HG03378 (cell line): ENCODE measurements around the gene NTF3.

ENCODE experiments used
- ATAC-seq: cut with Tn5 transposase; IDR thresholded peaks from one replicate; pipeline ENCODE4 v1.9.1; 2021; ENCODE audit warnings: mild to moderate bottlenecking, moderate library complexity; ENCODE audit not compliant: unreplicated experiment

Gene NTF3

DNA sequence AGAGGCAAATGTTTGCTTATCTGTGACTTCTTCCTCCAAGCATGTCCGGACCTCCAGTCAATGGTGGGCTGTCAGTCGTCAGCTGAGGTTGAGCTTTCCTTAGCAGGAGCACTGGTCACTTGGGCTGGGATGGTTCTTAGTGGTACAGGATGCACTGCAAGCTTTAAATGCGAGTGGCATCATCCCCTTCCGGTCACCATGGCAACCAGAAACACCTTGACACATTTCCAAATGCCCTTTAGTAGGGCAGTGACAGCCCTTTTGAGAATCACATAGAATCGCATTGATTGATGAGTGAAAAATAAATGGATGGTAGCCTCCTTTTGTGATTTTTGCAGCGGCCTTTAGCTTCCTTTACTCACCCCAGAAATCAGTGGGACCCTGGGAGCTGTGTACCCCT, 24.1 kb downstream of the NTF3 start:
- ATAC-seq = no peak

DNA sequence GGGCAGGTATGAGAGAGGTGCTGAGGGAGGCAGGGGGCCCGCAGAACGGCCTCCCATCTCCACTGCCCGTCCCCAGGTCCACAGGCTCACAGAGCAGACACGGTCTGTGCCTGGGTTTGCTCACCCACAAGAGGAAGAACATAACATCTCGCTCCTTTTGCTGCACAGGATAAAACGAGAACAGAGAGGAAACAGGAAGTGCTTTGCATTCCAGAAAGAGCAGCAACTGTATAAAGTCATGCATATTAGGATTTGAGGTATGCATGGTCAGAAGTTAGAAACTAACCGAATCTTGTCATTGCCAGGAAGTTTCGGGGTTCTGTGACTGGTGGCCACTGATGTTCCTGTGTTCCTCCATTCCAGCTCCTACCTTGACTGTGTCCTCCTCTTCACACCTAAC, 25.0 kb downstream of the NTF3 start:
- ATAC-seq = no peak

DNA sequence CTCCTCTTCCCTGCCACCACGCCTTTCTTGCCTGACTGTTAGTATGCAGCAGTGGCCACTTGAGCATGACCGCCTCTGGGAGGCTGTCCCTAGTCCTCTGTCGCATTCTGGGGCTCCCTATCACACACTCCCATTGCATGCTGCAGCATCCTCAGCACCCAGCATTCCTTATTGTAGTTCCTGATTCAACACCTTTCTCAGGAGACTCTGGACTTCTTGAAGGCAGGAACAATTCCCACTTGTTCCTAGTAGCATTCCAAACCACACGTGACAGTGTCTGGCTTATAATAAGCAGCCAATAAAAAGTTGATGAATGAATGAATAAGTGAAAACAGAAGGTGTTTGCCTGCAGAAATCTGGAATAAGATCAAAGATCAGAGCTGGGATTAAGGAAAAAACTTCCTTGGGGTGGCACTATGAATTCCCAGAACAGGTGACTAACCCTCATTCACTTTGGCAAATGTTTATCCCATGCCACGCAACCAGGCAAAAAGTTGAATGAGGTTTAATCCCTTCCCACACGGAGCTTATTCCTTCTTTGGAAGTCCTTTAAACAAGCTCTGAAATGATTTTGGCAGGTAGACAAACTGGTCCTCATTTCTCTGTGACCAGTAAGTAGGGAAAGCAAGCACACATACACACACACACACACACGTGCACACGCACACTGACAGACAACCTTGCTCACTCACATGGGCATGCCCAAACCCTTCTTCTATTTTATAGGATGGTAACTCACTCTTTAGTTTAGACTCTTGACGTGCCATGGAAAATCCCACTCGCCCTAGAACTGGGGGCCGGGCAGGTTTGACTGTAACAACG, 26.5 kb downstream of the NTF3 start:
- no peak for ATAC-seq

DNA sequence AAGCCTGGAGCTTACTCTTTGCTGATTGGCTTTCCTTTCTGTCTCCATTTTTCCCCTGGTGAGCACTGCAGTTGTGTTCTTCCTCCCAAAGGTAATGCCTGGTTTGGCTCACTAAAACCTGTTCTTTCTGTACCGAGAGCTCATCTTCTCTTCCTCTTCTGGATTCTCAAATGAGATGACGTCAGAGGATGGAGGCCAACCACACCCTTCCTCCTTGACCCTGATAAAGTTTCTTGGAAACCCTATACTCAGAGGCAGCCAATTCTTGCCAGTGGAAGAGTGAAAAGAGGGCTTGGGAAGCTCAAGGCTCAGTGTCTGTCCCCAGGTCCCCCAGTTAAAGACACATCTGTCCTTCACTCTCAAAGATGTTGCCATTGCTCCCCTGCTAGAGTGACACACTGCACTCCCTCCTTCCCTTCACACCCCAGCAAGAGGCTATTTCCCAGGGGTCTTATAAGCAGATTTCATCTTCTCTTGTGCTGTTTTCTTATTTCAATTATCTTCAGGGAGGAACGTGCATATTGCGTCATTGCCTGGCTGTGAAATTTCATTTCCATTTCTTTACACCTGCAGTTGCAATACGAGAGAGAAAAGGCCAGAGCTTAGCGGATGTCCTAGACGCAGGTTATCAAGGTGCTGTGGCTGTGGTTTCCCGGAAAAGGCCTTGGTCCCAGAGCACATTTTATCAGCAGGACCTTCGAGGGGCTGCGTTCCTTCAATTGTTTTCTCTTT, 27.3 kb downstream of the NTF3 start:
- ATAC-seq = no peak

DNA sequence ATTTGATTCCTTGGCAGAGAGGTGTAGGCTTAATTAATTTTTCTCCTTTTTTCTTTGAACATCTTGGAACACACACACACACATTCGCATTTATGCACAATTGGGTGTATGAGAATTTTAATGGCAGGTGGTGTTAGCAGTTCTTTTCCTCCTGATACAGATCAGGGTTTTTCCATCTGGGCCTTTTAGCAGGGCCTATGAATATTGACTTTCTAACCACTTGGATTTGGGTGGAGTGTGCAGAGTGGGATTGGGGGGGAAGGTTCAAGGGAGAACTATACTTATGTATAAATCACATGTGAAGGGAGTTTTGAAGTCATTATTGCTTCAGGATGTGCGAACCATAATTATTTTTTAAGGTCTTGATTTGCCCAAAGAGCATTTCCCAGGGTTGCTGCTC, 28.9 kb downstream of the NTF3 start:
- ATAC-seq = no peak

DNA sequence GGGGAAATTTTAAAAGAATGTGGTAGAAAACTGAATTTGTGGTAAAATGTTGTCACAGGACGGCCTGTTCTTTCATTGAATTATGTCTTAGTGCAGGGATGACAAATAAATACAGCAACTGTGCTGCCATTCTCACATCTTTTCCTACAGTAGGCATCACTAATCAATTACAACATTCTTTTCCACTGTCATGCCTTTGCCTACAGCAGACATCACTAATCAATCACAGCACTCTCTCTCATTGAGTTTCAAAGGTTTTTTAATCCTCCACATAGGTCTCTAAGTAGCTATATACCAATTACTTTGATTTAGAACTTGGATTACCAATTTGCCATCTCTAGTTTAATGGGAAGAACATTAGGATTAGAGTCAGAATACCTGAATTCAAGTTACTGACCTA, 30.1 kb downstream of the NTF3 start:
- no peak for ATAC-seq

DNA sequence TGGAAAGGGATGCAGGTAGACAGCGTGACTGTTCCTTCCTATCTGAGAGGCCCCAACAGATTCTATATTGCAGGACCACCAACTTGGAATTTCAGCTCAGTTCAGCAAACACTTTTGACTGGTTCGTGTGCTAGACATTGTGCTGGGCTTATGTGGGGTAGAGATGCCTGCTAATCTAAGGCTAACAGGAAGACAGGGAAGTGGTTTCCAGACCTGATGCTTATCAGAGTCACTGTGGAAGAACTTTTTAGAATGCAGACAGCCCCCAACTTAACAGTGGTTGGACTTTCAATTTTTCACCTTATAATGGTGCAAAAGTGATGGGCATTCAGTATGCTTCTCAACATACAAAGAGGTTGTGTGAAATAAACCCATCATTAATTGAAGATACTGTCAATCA, 32.2 kb downstream of the NTF3 start:
- no peak for ATAC-seq

DNA sequence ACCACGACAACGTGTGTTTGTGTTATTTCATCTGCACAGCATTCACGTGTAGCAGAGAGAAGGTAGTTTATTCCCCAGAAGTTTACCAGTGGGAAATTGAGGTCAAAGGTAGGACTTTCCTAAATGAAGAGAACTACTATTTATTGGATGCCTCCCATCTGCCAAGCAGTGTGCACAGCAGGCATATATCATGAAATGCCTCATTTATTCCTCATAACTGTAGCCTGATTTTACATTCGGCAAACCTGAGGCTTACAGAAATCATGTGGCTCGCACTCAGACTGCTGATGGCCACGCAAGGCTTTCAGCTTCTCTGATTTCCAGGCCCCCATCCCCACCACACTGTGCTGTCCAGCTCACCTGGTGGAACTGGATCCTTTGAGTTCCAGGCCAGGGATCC, 33.5 kb downstream of the NTF3 start:
- no peak for ATAC-seq

DNA sequence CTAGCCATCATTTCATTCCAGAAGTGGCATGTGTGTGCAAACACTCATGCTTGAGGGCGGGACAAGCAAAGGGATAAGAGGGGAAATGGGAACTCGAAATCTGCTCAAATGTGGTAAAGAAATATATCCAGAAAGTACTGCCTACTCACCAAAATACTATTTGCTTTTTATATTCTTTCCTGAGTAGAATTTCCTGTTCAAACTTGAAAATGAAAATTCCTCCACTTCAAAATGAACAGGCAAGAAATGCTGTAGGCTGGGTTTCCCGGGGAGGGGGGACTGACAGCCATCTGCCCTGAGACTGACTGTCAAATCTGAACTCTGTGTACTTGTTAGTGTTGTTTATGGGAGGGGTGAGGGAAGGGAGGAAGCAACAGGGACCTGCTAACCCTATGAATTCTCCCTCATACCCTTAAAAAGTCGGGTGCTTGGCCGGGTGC, 34.6 kb downstream of the NTF3 start:
- no peak for ATAC-seq

DNA sequence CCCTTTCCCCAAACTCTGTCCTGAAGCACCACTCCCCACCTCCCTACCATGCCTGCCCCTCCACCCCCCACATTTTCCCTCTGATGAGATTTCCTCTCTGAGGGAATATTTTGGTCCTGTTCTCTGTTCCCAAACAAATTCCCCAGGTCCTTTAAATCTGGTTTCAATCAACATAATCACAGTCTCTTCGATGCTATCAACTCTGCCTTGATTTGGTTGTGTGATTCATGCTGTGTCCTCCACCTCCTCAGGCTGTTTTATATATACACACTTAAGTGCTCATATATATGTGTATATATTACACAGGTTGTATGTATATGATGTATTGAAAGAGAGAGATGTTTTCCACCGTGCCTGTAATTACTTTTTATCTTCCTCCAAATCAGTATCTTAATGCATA, 36.0 kb downstream of the NTF3 start:
- ATAC-seq = no peak

DNA sequence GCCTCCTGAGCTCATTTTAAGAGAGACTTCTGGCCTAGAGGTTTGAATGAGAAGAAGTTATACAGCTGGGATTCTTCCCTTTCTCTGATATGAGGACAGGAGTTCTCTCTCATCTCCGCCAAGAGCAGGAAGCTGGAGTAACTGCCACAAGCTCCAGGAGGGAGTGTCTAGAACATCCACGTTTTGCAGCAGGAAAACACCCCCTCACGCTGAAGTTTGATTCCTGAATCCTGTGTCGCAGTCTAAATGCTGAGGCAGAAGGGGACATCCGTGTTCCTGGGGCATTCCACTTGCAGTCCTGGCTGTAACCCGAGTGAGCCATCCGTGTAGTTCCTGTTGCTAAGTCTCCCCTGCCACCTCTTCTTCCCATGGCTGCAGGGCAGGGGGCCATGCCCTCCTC, 38.3 kb downstream of the NTF3 start:
- ATAC-seq = no peak

DNA sequence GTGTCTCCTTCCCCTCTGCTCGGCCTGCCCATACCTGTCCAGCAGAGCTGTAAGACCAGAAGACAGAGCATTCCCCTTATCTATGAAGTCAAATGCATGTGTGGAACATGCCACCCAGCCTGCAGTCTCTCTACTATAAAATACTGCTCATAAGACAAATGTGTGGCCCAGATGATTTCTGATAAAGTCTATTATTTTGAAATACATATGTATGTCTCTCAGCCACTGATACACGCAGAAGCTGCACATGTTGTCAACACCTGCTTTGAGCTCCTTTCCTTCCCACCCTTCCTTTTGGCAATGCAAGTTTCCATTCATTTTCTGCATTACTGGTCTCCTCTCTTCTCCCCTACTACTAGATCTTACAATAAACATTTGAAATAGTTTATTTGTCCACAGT, 38.8 kb downstream of the NTF3 start:
- no peak for ATAC-seq

DNA sequence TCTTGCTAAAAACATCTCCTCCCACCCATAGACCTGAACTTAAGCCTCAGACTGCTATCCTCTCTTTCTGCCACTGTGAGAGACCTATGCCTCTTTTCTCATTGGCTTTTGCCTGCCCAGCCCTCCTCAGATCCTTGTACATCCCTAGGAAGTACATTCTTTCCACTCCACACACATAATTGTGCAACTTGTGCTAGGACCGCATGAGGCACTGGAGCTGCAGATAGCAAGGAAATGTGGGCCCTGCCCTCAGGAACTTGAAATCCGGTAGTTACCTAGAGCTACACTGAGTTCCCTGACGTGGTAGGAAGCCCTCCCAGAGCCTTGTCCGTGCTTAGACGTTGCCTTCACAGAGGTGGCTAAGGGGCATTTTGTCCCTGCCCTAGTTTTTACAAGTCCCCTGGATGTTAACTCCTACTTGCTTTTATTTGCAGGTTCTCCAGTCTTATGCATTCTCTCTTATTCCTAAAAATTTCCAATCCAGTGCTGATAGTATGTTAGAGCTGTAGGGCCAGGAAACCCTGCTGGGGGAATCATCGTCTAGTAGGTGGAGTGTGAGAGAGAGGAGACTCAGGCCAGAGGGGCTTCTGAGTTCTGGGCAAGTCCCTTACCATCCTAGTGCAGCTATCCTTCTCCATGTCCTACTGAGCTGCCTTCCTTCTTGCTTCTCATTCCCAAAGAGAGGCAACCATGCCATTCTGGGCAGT, 41.3 kb downstream of the NTF3 start:
- no peak for ATAC-seq

DNA sequence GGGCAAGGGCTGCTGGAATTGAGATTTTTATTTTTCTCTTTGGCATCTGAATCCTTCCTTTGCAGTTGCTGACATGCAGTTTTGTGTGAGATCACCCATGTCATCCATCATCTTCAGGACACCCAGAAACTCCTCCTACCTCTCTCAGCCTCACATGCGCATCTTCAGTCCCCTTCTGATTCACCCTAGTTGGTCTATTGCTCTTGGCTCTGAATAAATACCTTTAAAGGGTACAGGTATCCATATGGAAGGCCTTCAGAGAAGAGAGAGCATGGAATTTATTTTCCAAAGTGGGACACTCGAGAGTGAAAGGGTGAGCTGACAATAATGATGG, 41.8 kb downstream of the NTF3 start:
- no peak for ATAC-seq

DNA sequence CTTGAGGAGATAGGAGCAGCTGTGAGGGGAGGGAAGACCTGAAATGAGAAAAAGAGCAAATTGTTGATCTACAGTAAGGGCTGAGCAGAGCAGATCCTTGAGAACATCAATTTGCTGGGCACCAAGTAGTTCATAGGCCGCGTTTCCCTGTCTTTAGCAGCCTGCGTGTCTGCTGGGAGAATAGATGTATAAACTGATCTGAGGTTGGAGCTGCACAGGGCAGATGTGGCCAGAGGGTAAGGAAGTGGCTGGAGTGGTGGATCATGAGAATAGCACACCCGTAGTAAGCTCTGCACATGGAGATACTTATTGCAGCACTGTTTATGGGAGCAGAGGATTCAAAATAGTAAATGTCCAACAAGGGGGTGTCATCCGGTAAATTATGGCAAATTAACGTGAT, 44.4 kb downstream of the NTF3 start:
- ATAC-seq = no peak

DNA sequence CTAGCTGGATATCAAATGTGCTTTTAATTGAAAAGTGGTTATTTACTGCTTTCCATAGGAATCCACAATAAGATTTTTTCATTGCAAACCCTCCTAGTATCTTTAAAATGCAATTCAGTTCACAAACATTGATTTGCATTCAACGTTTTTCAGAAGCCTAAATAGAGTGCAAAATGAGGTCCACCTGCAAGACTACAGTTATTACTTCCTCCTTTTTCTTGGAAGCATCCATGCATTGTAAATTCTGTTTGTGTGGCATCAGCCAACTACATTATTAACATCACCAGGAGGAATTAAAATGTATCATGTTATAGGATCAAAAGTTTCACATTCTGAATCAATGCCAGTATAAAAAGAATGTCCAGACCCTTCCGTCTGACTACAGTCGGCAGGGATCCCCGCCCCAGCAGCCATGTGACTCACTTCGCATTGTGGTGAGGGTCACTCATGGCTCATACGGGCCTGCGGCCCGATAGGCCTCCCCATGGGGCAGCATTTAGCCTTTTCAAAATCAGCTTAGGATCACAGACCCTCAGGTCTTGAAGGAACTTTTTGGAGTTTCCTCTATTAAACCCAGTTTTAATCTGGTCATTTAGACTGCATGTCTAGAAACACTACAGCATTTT, 46.3 kb downstream of the NTF3 start:
- ATAC-seq = no peak

DNA sequence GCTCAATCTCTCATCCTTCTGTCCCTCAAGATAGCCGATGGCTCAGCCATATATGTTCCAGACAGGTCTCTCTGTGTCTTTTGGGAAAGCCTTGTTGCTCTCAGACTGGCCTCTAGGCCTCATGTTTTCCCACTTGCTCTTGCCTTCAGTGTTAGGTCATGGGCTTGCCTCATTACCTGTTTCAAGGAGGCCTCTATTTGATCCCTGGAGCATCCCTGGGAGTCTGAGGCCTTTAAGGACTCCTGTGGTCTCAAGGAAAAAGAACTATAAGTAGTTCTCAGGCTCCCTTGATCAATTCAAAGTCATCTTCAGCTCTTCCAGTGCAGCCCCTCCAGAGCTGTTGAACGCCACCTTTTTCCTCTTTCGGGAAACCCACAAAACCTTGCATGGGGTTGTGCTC, 47.9 kb downstream of the NTF3 start:
- ATAC-seq = no peak

DNA sequence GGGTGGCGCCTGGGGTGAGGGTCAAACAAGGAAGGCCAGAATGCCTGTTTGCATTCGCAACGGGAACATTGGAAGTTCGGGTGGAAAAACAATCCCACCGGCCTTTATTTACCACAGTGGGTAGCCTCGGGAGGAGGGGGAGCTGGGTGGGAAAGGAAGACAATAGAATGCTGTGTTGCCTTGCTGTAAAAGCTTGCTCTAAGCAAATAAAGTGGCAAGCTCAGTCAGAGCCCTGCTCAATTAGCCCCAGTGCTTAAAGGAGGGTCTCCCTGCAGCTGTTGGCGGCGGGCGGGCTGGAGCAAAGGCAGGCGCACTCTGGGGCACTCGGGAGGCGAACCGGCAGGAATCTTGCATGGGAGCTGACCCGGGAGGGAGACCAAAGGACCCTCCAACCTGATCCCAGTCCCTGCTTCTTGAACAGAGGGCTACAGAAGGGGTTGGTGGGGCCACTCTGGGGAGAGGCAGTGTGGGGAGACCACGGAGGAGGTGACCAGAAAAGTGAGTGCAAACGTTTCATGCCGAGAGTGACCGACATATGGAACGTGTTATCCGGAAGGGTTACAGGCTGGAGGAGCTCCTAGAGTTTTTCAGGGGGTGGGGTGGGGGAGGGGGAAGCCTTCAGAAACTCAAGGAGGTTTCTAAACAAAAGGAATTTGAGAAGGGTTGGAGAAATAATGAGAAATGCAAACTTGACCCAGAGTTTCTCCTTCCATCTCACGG, 48.5 kb downstream of the NTF3 start:
- no peak for ATAC-seq

DNA sequence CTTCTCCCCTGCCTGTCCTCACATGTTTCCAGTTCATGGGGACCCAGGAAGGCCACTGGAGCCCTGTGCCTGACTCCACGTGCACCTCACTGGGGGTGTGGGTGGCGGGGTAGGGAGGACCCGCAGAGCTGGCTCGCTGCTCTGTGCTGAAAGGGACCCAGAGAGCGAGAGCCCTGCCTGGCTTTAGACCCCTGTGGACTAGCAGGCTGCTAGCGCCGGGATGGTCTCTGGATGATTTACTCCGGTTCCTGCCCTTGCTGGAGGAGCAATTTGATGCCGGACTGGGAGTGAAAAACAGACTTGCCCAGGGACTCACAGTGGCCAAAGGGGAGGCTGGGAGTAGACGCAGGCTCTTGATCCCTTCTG, 49.0 kb downstream of the NTF3 start:
- ATAC-seq = no peak

DNA sequence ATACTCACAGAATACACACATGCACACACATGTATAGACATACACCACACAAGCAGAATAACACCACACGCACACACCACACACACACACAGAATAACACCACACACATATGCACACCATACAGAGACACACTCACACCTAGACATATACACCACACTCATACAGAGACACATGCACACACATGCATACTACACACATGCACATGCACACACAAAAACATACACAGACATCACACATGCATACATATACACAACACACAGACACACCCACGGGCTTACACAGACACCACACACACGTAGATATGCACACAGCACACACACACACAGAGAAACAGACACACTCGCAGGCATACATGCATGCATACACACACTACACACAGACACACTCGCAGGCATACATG, 49.7 kb downstream of the NTF3 start:
- no peak for ATAC-seq

DNA sequence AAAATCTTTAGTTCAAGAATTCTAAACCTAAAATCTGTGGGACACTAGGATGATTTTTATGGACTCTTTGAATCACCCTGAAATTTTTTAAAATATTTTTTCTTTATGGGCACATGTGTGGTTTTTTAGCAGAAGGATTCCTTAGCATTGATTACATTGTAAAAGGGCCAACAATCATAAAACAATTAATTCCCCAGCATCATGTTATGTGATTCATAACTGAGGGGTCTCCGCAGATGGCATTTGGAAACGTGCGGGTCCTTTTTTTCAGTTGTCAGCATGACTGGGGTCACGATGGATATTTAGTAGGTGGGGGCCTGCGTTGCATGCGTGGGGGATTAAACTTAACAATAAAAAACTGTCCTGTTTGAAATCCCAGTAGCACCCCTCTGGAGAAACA, 52.5 kb downstream of the NTF3 start:
- ATAC-seq = no peak
